Thoracic aorta (tissue), 2 donors: ENCODE results near the gene RREB1. TPM values are rescaled to one million over a fixed set of nuclear protein-coding genes. Genes with fewer than 3 reads are reported as not detected.

Experiments used
- ATAC-seq: fragments of 150-250 bp; one replicate; pipeline ENCODE4 v1.8.0; 2017; ENCODE audit warnings: low read depth; ENCODE audit not compliant: insufficient number of reproducible peaks, low FRiP score
- DNase-seq: peaks from one replicate; pipeline ENCODE4 v3.0.0-alpha.2; 2020; ENCODE audit warnings: low spot score
- H3K27ac ChIP-seq, 2 donors: fragments of 200-600 bp; sonication (generic); 1 replicate in 1 of 2; 2 replicates in 1 of 2; pipeline ENCODE4 v1.5.1; 2016; ENCODE audit warnings: mild to moderate bottlenecking in 2 of 2, moderate library complexity in 2 of 2
- H3K27me3 ChIP-seq: fragments of 200-600 bp; sonication (generic); replicated peaks from 2 replicates; pipeline ENCODE4 v1.6.0; 2016; ENCODE audit warnings: mild to moderate bottlenecking; ENCODE audit not compliant: insufficient read depth
- H3K36me3 ChIP-seq: fragments of 200-600 bp; sonication (generic); one replicate; pipeline ENCODE4 v1.5.1; 2016
- H3K4me1 ChIP-seq, 2 donors: fragments of 200-600 bp; sonication (generic); 1 replicate in 1 of 2; 2 replicates in 1 of 2; pipeline versions ENCODE4 v1.5.1 to v1.6.0; 2016; ENCODE audit warnings: low read depth in 2 of 2, mild to moderate bottlenecking in 1 of 2; ENCODE audit not compliant: control insufficient read depth in 1 of 2
- H3K4me3 ChIP-seq: fragments of 200-600 bp; sonication (generic); 2 replicates; pipeline ENCODE4 v1.5.1; 2016; ENCODE audit warnings: mild to moderate bottlenecking
- H3K9me3 ChIP-seq: fragments of 200-600 bp; sonication (generic); 2 replicates; pipeline ENCODE4 v1.5.1; 2016
- total RNA-seq, 2 donors: library from RNA; depleted of rRNA; stranded (reverse); fragments of >200 nt; gene quantifications; one replicate each; pipeline versions ENCODE4 v1.1.0 to v1.2.3, GENCODE V29; 2016
- TF ChIP-seq, protein P1 (sequence below): fragments of 200-600 bp; sonication (generic); IDR thresholded peaks from one replicate; pipeline ENCODE4 v1.5.1; 2019; ENCODE audit warnings: antibody characterized with exemption

The RREB1 gene
- total RNA-seq, 2 donors from 2014 or later: 30.6 to 39.3 TPM

GRCh38 chr6:7215798-7216231, 108.1 kb downstream of the RREB1 start:
- no peak overlapping the region for H3K4me3 ChIP-seq
- no peak for ATAC-seq
- peaks cover 32% of the 10 kb centered on the region for H3K36me3 ChIP-seq
- no peaks in the 10 kb centered on the region for H3K27me3 ChIP-seq
- no peaks in the 10 kb centered on the region for H3K9me3 ChIP-seq
- no peak overlapping the region for H3K27ac ChIP-seq
- TF ChIP-seq, protein P1, sequence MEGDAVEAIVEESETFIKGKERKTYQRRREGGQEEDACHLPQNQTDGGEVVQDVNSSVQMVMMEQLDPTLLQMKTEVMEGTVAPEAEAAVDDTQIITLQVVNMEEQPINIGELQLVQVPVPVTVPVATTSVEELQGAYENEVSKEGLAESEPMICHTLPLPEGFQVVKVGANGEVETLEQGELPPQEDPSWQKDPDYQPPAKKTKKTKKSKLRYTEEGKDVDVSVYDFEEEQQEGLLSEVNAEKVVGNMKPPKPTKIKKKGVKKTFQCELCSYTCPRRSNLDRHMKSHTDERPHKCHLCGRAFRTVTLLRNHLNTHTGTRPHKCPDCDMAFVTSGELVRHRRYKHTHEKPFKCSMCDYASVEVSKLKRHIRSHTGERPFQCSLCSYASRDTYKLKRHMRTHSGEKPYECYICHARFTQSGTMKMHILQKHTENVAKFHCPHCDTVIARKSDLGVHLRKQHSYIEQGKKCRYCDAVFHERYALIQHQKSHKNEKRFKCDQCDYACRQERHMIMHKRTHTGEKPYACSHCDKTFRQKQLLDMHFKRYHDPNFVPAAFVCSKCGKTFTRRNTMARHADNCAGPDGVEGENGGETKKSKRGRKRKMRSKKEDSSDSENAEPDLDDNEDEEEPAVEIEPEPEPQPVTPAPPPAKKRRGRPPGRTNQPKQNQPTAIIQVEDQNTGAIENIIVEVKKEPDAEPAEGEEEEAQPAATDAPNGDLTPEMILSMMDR: no peak
- H3K4me1 ChIP-seq: peaks cover 7 to 9% of the 10 kb centered on the region in 2 donors
- DNase-seq: no peak

GRCh38 chr6:7216941-7217621, 109.3 kb downstream of the RREB1 start:
- Histone ChIP-seq H3K9me3 (no peaks in the 10 kb centered on the region), H3K27me3 (no peaks in the 10 kb centered on the region), H3K27ac (no peak overlapping the region), H3K4me3 (no peak overlapping the region), H3K4me1 (peaks cover 7 to 9% of the 10 kb centered on the region in 2 donors), H3K36me3 (peaks cover 24% of the 10 kb centered on the region)
- TF ChIP-seq, protein P1: peak; percentile 17
- ATAC-seq (no peak), DNase-seq (no peak)

- Histone ChIP-seq H3K4me3 (no peak overlapping the region), H3K36me3 (peaks cover 16% of the 10 kb centered on the region), H3K27ac (no peak overlapping the region), H3K27me3 (no peaks in the 10 kb centered on the region), H3K4me1 (peaks cover 7 to 9% of the 10 kb centered on the region in 2 donors), H3K9me3 (no peaks in the 10 kb centered on the region)
- ATAC-seq (no peak), DNase-seq (no peak)
- TF ChIP-seq, protein P1: no peak
These were observed 110.7 kb downstream of the RREB1 start for GRCh38 chr6:7218406-7218988.

DNA sequence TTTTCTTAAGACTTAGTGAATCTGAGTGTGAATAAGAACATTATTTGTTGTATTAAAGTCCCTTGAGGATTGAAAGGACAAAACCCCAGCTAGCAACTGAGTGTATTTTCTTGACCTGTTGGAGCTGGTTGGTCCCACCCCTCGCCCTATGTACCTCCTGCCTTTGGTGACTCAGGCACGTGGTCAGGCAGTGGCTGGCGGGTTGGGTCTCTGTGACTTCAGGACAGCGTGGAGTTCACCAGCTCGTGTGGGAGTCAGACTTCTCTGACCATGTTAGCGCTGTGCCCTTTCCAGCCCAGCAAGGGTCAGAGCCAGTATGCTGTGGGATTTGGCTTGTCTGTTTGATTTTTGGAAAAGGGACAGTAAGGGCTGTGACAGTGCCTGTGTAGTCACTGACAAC, 111.5 kb downstream of the RREB1 start:
- TF ChIP-seq, protein P1: no peak
- peaks cover 7 to 9% of the 10 kb centered on the region in 2 donors for H3K4me1 ChIP-seq
- H3K36me3 ChIP-seq: peaks cover 12% of the 10 kb centered on the region
- no peaks in the 10 kb centered on the region for H3K27me3 ChIP-seq
- H3K9me3 ChIP-seq: no peaks in the 10 kb centered on the region
- ATAC-seq (no peak), DNase-seq (no peak)
- H3K4me3 ChIP-seq: no peak overlapping the region
- H3K27ac ChIP-seq: no peak overlapping the region

- Histone ChIP-seq H3K36me3 (peaks cover 10% of the 10 kb centered on the region), H3K4me1 (peaks cover 0 to 7% of the 10 kb centered on the region in 2 donors), H3K27me3 (no peaks in the 10 kb centered on the region), H3K27ac (no peak overlapping the region), H3K4me3 (no peak overlapping the region), H3K9me3 (no peaks in the 10 kb centered on the region)
- no peak for ATAC-seq
- no peak for DNase-seq
- TF ChIP-seq, protein P1: no peak
These were observed 114.4 kb downstream of the RREB1 start for GRCh38 chr6:7222197-7222596.
